ENCODE measurements around the gene ANKS6. TPM values are rescaled to one million over a fixed set of nuclear protein-coding genes. Genes with fewer than 3 reads are reported as not detected.

Gene ANKS6
- total and polyA plus RNA-seq, 10 of the 15 experiments (the other 5 are each of a cell fraction or from before 2014, with no cell fraction given): 2.0 to 16.2 (median 6.1) TPM

DNA sequence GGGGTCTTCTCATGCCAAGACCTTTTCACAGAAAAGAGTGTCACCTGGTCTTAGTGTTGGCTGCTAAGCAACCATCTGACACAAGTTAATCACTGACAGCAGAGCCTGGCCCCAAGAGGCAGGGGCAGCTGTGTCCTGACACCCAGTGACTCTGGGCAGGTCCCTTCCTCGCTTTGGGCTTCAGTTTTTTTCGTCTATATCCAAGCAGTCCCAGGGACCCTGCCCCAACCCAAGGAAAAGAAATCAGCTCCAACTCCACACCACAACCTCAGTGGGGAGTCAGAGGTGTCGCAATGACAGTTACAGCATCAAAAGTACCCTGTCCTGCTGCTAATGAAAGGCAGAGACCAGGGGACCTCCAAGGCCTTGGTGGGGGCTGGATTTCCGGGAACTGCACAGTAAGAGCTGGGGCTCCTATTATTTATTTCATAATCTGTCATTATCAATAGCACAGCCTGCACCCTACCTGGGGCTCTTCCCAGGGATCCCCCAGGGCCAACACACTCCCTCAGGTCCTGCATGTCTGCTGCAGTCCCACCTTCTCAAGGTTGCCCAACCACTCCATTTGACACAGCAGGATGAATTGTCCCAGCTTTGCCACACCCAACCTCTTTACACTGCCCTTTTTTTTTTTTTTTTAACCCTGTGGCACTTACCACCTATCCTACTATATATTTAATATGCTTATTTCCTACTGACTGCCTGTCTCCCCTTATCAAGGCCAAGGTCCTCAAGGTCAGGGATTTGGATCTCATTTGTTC is 9.4 kb downstream of the ANKS6 start:
- Histone ChIP-seq H4K20me1 (ENCODE audit: control insufficient read depth, insufficient read depth) (no peaks in the 10 kb centered on the region), H3K79me2 (ENCODE audit: control insufficient read depth, insufficient read depth, low read length) (no peaks in the 10 kb centered on the region), H3K27ac (ENCODE audit: control insufficient read depth, insufficient read depth) (no peak overlapping the region), H3K4me3 (no peak overlapping the region), H3K9ac (ENCODE audit: control insufficient read depth, insufficient read depth, low read length) (no peak overlapping the region), H3K4me2 (ENCODE audit: control insufficient read depth, insufficient read depth) (no peak overlapping the region), H2AFZ (ENCODE audit: control insufficient read depth, low read depth, low read length) (no peak overlapping the region), H3K4me1 (ENCODE audit: control insufficient read depth, insufficient read depth, low read length) (peaks cover 3% of the 10 kb centered on the region; the same call in 1 of the 2 replicates), H3K9me3 (replicated peaks; ENCODE audit: control insufficient read depth, insufficient read depth, low read length) (no peaks in the 10 kb centered on the region), H3K27me3 (replicated peaks in 1 of 2; ENCODE audit: control insufficient read depth in 2 of 2, insufficient read depth in 2 of 2, low read length in 1 of 2) (no peaks in the 10 kb centered on the region), H3K36me3 (ENCODE audit: control insufficient read depth in 2 of 2, insufficient read depth in 2 of 2, low read length in 1 of 2) (no peaks in the 10 kb centered on the region)
- ChIA-PET RAD21 (ENCODE audit: unreplicated experiment) (no interaction called here), POLR2A (interaction anchor here (0.7 kb wide), 1 partner anchor 15 kb away, joined by 5 read pairs; no protein-coding TSS in a partner anchor), CTCF (interaction anchor here (0.8 kb wide), 1 partner anchor 11 kb away, joined by 3 read pairs; no protein-coding TSS in a partner anchor), SMC1A (ENCODE audit: uncharacterized antibody, unreplicated experiment) (no interaction called here)
- 58% methylated on average over 4 of the region's 4 CpGs for WGBS (ENCODE audit: insufficient coverage, insufficient replicate concordance, low lambda C conversion rate, missing lambda C conversion rate)
- BruUV-seq (replicated peaks): no TSS peak
- intact Hi-C loops (cut with micrococcal nuclease; ENCODE audit: unreplicated experiment) (no loop called here), in situ Hi-C loops (cut with MboI) (loop anchor here (25.0 kb wide), 1 partner anchor 725 kb away; the partner anchor contains the start of gene NANS)
- ATAC-seq: no peak
- DNase-seq (ENCODE audit: low read depth, low spot score): no peak
- no peak for FAIRE-seq
- no peak for TF ChIP-seq PAX5 (IDR thresholded peaks at IDR 0.05; ENCODE audit: borderline replicate concordance, low read depth, low read length)
- no peak for TF ChIP-seq IRF4 (IDR thresholded peaks at IDR 0.05; ENCODE audit: low read depth, low read length)
- TF ChIP-seq RUNX3 (IDR thresholded peaks at IDR 0.05; ENCODE audit: low read length): no peak
- TF ChIP-seq BMI1 (IDR thresholded peaks at IDR 0.05; ENCODE audit: borderline replicate concordance): no peak
- no peak for TF ChIP-seq ETV6 (conservative IDR thresholded peaks at IDR 0.05 in 1 of 2, IDR thresholded peaks at IDR 0.05 in 1 of 2; ENCODE audit: borderline replicate concordance in 1 of 2, low read depth in 1 of 2)
- no peak for TF ChIP-seq SP1 (IDR thresholded peaks at IDR 0.05; ENCODE audit: low read depth, low read length)
- no peak for TF ChIP-seq MYB (IDR thresholded peaks at IDR 0.05; ENCODE audit: borderline replicate concordance, low read depth, low read length)
- no peak for TF ChIP-seq RBBP5 (conservative IDR thresholded peaks at IDR 0.05)
- no peak for TF ChIP-seq IKZF2 (IDR thresholded peaks at IDR 0.05)
- no peak for TF ChIP-seq SIX5 (IDR thresholded peaks at IDR 0.05; ENCODE audit: low read depth, low read length, severe bottlenecking)
- TF ChIP-seq PRDM15 (CRISPR knock-in tag; IDR thresholded peaks at IDR 0.05): no peak
- TF ChIP-seq, protein P1, sequence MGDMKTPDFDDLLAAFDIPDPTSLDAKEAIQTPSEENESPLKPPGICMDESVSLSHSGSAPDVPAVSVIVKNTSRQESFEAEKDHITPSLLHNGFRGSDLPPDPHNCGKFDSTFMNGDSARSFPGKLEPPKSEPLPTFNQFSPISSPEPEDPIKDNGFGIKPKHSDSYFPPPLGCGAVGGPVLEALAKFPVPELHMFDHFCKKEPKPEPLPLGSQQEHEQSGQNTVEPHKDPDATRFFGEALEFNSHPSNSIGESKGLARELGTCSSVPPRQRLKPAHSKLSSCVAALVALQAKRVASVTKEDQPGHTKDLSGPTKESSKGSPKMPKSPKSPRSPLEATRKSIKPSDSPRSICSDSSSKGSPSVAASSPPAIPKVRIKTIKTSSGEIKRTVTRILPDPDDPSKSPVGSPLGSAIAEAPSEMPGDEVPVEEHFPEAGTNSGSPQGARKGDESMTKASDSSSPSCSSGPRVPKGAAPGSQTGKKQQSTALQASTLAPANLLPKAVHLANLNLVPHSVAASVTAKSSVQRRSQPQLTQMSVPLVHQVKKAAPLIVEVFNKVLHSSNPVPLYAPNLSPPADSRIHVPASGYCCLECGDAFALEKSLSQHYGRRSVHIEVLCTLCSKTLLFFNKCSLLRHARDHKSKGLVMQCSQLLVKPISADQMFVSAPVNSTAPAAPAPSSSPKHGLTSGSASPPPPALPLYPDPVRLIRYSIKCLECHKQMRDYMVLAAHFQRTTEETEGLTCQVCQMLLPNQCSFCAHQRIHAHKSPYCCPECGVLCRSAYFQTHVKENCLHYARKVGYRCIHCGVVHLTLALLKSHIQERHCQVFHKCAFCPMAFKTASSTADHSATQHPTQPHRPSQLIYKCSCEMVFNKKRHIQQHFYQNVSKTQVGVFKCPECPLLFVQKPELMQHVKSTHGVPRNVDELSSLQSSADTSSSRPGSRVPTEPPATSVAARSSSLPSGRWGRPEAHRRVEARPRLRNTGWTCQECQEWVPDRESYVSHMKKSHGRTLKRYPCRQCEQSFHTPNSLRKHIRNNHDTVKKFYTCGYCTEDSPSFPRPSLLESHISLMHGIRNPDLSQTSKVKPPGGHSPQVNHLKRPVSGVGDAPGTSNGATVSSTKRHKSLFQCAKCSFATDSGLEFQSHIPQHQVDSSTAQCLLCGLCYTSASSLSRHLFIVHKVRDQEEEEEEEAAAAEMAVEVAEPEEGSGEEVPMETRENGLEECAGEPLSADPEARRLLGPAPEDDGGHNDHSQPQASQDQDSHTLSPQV (IDR thresholded peaks at IDR 0.05): no peak
